ENCODE results near the gene FXYD5.

- TF ChIP-seq CTCF (IDR thresholded peaks at IDR 0.05) (no peak), POLR2A (IDR thresholded peaks at IDR 0.05) (no peak)
Observed at GRCh38 chr19:35209646-35210045, 55.1 kb downstream of the FXYD5 start.

Data from uterus (tissue), 2 donors.